ENCODE results near the gene CDC45.
A peak's percentile ranks its signal among the peaks of the same experiment; 100 is the strongest.

Gene CDC45

GRCh38 chr22:19517919-19518611 is 38.3 kb downstream of the CDC45 start:
- Mint-ChIP-seq H3K9me3 (no peaks in the 10 kb centered on the region), H3K36me3 (ENCODE audit: low read depth) (peaks cover 21% of the 10 kb centered on the region), H3K4me1 (ENCODE audit: low read depth) (peaks cover 7% of the 10 kb centered on the region), H3K27me3 (ENCODE audit: low read depth) (peaks cover 5% of the 10 kb centered on the region), H3K4me3 (no peak overlapping the region), H3K27ac (no peak overlapping the region)

- H3K36me3 Mint-ChIP-seq (ENCODE audit: low read depth) = peaks cover 17% of the 10 kb centered on the region
- peaks cover 6% of the 10 kb centered on the region for H3K27me3 Mint-ChIP-seq (ENCODE audit: low read depth)
- peaks cover 8% of the 10 kb centered on the region for H3K4me1 Mint-ChIP-seq (ENCODE audit: low read depth)
- peak overlapping the region; percentile 26 for H3K27ac Mint-ChIP-seq
- no peaks in the 10 kb centered on the region for H3K9me3 Mint-ChIP-seq
- H3K4me3 Mint-ChIP-seq = no peak overlapping the region
Observed at GRCh38 chr22:19518635-19519034, 38.9 kb downstream of the CDC45 start.

- peaks cover 12% of the 10 kb centered on the region for H3K36me3 Mint-ChIP-seq (ENCODE audit: low read depth)
- no peak overlapping the region for H3K4me3 Mint-ChIP-seq
- H3K27me3 Mint-ChIP-seq (ENCODE audit: low read depth) = peaks cover 6% of the 10 kb centered on the region
- no peaks in the 10 kb centered on the region for H3K9me3 Mint-ChIP-seq
- peaks cover 5% of the 10 kb centered on the region for H3K4me1 Mint-ChIP-seq (ENCODE audit: low read depth)
- H3K27ac Mint-ChIP-seq = peak overlapping the region; percentile 26
Observed at GRCh38 chr22:19519041-19519926, 39.6 kb downstream of the CDC45 start.

- Mint-ChIP-seq H3K27me3 (ENCODE audit: low read depth) (peaks cover 11% of the 10 kb centered on the region), H3K36me3 (ENCODE audit: low read depth) (peaks cover 12% of the 10 kb centered on the region), H3K27ac (no peak overlapping the region), H3K4me3 (no peak overlapping the region), H3K9me3 (no peaks in the 10 kb centered on the region), H3K4me1 (ENCODE audit: low read depth) (peaks cover 6% of the 10 kb centered on the region)
Observed at GRCh38 chr22:19520007-19520406, 40.3 kb downstream of the CDC45 start.

- no peak overlapping the region for H3K27ac Mint-ChIP-seq
- no peak overlapping the region for H3K4me3 Mint-ChIP-seq
- peaks cover 8% of the 10 kb centered on the region for H3K36me3 Mint-ChIP-seq (ENCODE audit: low read depth)
- H3K27me3 Mint-ChIP-seq (ENCODE audit: low read depth) = peaks cover 13% of the 10 kb centered on the region
- H3K9me3 Mint-ChIP-seq = no peaks in the 10 kb centered on the region
- peaks cover 6% of the 10 kb centered on the region for H3K4me1 Mint-ChIP-seq (ENCODE audit: low read depth)
Observed at GRCh38 chr22:19520566-19521305, 41.0 kb downstream of the CDC45 start.

GRCh38 chr22:19522190-19522880 is 42.6 kb downstream of the CDC45 start:
- peaks cover 21% of the 10 kb centered on the region for H3K27me3 Mint-ChIP-seq (ENCODE audit: low read depth)
- peak overlapping the region; percentile 74 for H3K4me3 Mint-ChIP-seq
- H3K27ac Mint-ChIP-seq = peak overlapping the region; percentile 49
- H3K9me3 Mint-ChIP-seq = no peaks in the 10 kb centered on the region
- peaks cover 6% of the 10 kb centered on the region for H3K4me1 Mint-ChIP-seq (ENCODE audit: low read depth)
- H3K36me3 Mint-ChIP-seq (ENCODE audit: low read depth) = peaks cover 5% of the 10 kb centered on the region

GRCh38 chr22:19522881-19523239 is 43.1 kb downstream of the CDC45 start:
- peaks cover 2% of the 10 kb centered on the region for H3K36me3 Mint-ChIP-seq (ENCODE audit: low read depth)
- H3K4me3 Mint-ChIP-seq = peak overlapping the region; percentile 74
- H3K27me3 Mint-ChIP-seq (ENCODE audit: low read depth) = peaks cover 21% of the 10 kb centered on the region
- no peaks in the 10 kb centered on the region for H3K9me3 Mint-ChIP-seq
- peak overlapping the region; percentile 49 for H3K27ac Mint-ChIP-seq
- H3K4me1 Mint-ChIP-seq (ENCODE audit: low read depth) = peaks cover 6% of the 10 kb centered on the region

GRCh38 chr22:19523240-19524169 is 43.8 kb downstream of the CDC45 start:
- peak overlapping the region; percentile 74 for H3K4me3 Mint-ChIP-seq
- H3K27me3 Mint-ChIP-seq (ENCODE audit: low read depth) = peaks cover 21% of the 10 kb centered on the region
- peak overlapping the region; percentile 49 for H3K27ac Mint-ChIP-seq
- H3K4me1 Mint-ChIP-seq (ENCODE audit: low read depth) = peaks cover 6% of the 10 kb centered on the region
- H3K36me3 Mint-ChIP-seq (ENCODE audit: low read depth) = peaks cover 2% of the 10 kb centered on the region
- H3K9me3 Mint-ChIP-seq = no peaks in the 10 kb centered on the region

- H3K27me3 Mint-ChIP-seq (ENCODE audit: low read depth) = peaks cover 21% of the 10 kb centered on the region
- peaks cover 2% of the 10 kb centered on the region for H3K36me3 Mint-ChIP-seq (ENCODE audit: low read depth)
- peaks cover 6% of the 10 kb centered on the region for H3K4me1 Mint-ChIP-seq (ENCODE audit: low read depth)
- peak within 1 kb of the TSS; percentile 49 for H3K27ac Mint-ChIP-seq
- no peaks in the 10 kb centered on the region for H3K9me3 Mint-ChIP-seq
- H3K4me3 Mint-ChIP-seq = peak within 1 kb of the TSS; percentile 79
Observed at GRCh38 chr22:19524170-19525115, 44.7 kb downstream of the CDC45 start, which contains the start of gene CLDN5. TSS of gene CLDN5 (minus strand) at chr22:19524410. CDS start at chr22:19524255, 155 bp downstream.

GRCh38 chr22:19525116-19525660 is 45.5 kb downstream of the CDC45 start:
- Mint-ChIP-seq H3K27ac (no peak overlapping the region), H3K4me3 (peak overlapping the region; percentile 79), H3K27me3 (ENCODE audit: low read depth) (peaks cover 21% of the 10 kb centered on the region), H3K36me3 (ENCODE audit: low read depth) (peaks cover 2% of the 10 kb centered on the region), H3K4me1 (ENCODE audit: low read depth) (peaks cover 6% of the 10 kb centered on the region), H3K9me3 (no peaks in the 10 kb centered on the region)

GRCh38 chr22:19525666-19526065 is 45.9 kb downstream of the CDC45 start:
- Mint-ChIP-seq H3K27me3 (ENCODE audit: low read depth) (peaks cover 21% of the 10 kb centered on the region), H3K9me3 (no peaks in the 10 kb centered on the region), H3K4me1 (ENCODE audit: low read depth) (peaks cover 6% of the 10 kb centered on the region), H3K4me3 (peak overlapping the region; percentile 33), H3K27ac (no peak overlapping the region), H3K36me3 (ENCODE audit: low read depth) (peaks cover 1% of the 10 kb centered on the region)

- Mint-ChIP-seq H3K27me3 (ENCODE audit: low read depth) (peaks cover 21% of the 10 kb centered on the region), H3K27ac (no peak overlapping the region)
Observed at GRCh38 chr22:19526076-19526701, 46.5 kb downstream of the CDC45 start.

More at GRCh38 chr22:19526076-19526701, 46.5 kb downstream of the CDC45 start:
- no peaks in the 10 kb centered on the region for H3K9me3 Mint-ChIP-seq
- H3K4me3 Mint-ChIP-seq = no peak overlapping the region
- peaks cover 6% of the 10 kb centered on the region for H3K4me1 Mint-ChIP-seq (ENCODE audit: low read depth)
- no peaks in the 10 kb centered on the region for H3K36me3 Mint-ChIP-seq (ENCODE audit: low read depth)

Measured in T-helper 1 cell treated with Interleukin-12 subunit alpha and Interleukin-12 subunit beta and Interleukin-4 antibody, amounts not matched to agents 30 μg/mL and 1 μg/mL, for 36 hours (primary cell).